Posterior vena cava (tissue), 2 donors: ENCODE measurements around the gene TYW5. TPM values are rescaled to one million over a fixed set of nuclear protein-coding genes. Genes with fewer than 3 reads are reported as not detected.
A peak's percentile ranks its signal among the peaks of the same experiment; 100 is the strongest.
"Not testable (repeated sequence)": the region's sequence is repeated elsewhere in the genome, so short reads cannot be mapped to it uniquely, and the experiment has no call there.

Experiments used
- DNase-seq: peaks from one replicate; pipeline ENCODE4 v3.0.0-alpha.2; 2020; ENCODE audit warnings: low spot score
- intact Hi-C, 2 donors: fragments of 100-400 bp; cut with DNase I; formaldehyde crosslinking; loops; one replicate each; pipeline versions ENCODE4 v1.14.1 to v1.14.2; 2022 to 2023
- total RNA-seq, 2 donors: library from RNA; stranded (reverse); fragmentation: NEBNext Ultra II Directional; extraction: Animal tissue kit (Norgen Biotek cat#: 25700); gene quantifications; one replicate each; pipeline ENCODE4 v1.2.1, GENCODE V29; 2021
- donor health status: DM: yes; HTN: yes; CAD: no.
- donor health status: DM: yes; HTN: yes; CAD: no.

The TYW5 gene
- total RNA-seq, 2 donors from 2014 or later: 5.7 to 6.0 TPM

DNA sequence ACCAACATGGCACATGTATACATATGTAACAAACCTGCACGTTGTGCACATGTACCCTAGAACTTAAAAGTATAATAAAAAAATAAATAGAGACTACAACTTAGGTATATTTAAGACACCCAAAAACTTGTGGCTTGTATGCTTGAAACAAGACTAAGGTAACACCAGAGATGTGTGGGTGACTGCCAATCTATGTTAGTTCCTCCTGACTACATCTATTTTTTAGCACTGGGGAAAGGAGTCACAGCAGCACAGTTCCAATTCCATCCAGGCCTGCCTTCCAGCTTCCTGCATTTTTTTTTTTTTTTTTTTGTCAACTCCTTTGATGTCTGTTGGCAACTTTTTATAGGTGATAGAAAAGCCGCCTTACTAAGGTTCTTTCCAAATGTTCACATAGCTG lies 26.0 kb downstream of the TYW5 start:
- intact Hi-C loops: no loop called here
- no peak for DNase-seq

DNA sequence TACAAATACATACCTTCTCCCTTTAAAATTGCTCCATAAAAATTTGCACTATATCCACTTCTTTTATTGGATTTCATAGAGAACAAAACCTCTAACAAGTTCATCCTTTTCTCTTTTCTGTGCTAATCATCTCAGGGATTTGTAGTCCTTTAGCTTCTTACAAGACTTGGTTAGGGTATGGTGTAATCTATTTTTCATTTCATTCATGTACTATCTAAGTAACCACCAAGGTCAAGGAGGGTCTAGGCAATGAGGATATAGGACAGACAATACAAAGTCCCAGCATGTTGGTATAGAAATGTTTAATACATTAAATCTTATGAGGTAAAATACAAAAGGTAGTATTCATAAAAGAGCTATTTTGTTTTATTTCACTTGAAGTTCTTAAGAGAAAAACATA lies 26.7 kb downstream of the TYW5 start:
- DNase-seq: no peak
- intact Hi-C loops: no loop called here

DNA sequence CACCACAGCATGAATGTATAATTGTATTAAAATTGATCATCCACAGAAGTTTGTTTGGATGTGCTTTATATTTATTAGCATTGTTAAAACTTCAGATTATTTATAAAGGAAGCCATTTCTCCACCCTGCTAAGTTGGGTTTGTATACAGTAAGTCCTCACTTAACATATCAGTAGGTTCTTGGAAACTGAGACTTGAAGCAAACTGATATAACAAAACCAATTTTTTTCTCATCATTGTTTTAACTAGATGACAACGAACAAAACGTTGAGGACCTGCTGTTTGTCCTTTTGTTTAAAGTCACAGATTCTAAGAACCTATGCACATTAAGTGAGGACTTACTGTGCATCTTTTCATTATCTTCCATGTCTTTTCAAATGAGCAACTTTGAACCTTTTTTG lies 27.1 kb downstream of the TYW5 start:
- intact Hi-C loops: no loop called here
- no peak for DNase-seq

DNA sequence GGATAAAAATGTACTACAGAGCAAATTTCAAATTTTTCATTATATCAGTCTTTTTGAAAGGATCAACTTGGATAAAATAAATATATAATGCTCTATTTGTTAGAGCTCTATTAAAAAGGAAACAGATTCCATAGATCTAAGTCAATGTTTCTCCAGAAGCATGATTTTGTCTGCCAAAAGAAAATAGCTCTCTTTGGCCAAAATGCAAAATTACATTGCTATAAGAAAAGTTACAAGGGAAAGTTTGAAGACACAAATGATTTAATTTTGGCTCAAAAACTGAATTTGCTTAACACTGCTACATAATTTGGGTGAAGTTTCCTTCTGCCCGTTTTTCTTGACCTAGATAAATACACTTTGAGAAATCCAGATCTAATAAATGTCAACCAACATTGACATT lies 28.5 kb downstream of the TYW5 start:
- no peak for DNase-seq
- intact Hi-C loops: no loop called here

GRCh38 chr2:199923924-199924323 lies 31.4 kb downstream of the TYW5 start:
- intact Hi-C loops: no loop called here
- DNase-seq: no peak

DNA sequence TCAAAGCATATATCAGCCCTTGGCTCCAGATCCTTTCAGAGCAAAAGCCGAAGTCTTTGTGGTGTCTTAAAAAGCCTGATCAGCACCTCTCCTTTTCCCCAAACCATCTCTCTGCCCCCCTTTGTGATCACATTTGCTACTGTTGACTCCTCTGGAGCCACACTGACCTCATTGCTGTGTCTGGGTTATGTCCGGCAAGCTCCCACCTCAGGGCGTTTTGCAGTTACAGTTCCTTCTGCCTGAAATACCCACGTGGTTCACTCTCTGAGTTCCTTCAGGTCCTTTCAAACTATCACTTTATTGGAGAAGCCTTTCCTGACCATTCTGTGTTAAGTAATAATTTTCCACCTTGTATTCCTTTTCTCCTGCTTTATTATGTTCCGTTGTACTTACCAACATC lies 32.4 kb downstream of the TYW5 start:
- DNase-seq: no peak
- intact Hi-C loops: no loop called here

DNA sequence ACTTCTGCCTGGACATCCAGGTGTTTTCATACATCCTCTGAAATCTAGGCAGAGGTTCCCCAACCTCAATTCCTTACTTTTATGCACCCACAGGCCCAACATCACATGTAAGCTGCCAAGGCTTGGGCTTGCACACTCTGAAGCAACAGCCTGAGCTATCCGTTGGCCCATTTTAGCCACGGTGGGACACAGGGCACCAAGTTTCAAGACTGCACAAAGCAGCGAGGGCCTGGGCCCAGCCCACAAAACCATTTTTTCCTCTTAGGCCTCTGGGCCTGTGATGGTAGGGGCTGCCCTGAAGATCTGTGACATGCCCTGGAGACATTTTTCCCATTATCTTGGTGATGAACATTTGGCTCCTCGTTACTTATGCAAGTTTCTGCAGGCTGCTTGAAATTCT lies 38.3 kb downstream of the TYW5 start:
- intact Hi-C loops: no loop called here
- DNase-seq: no peak

- intact Hi-C loops: no loop called here
- no peak for DNase-seq
These were observed 40.8 kb downstream of the TYW5 start for GRCh38 chr2:199914372-199914958.

DNA sequence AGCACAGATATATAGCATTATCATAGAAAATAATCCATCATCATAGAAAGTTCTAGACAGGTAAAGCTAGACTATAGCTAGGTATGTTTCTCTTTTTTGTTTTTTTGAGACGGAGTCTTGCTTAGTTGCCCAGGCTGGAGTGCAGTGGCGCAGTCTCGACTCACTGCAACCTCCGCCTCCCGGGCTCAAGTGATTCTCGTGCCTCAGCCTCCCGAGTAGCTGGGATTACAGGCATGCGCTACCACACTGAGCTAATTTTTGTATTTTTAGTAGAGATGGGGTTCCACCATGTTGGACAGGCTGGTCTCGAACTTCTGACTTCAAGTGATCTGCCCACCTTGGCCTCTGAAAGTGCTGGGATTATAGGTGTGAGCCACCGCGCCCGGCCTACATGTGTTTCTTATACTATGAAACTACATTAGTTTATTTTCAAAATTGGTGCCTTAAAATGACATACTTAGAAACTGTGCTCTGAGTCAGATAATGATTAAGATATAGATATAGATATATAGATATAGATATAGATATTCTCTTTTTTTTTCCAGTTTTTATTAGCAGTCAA lies 42.7 kb downstream of the TYW5 start:
- DNase-seq, intact Hi-C loops: not testable (repeated sequence)

GRCh38 chr2:199911877-199912161 lies 43.5 kb downstream of the TYW5 start:
- no peak for DNase-seq
- intact Hi-C loops: no loop called here

- intact Hi-C loops: no loop called here
- peak; percentile 99 for DNase-seq
These were observed 44.0 kb downstream of the TYW5 start, which contains the start of gene C2orf69 for GRCh38 chr2:199911052-199911876. Gene C2orf69 (plus strand): TSS chr2:199911293. CDS start chr2:199911439, 146 bp downstream.

GRCh38 chr2:199910338-199911051 lies 44.8 kb downstream of the TYW5 start:
- no peak for DNase-seq
- intact Hi-C loops: no loop called here

GRCh38 chr2:199907008-199907714 lies 48.1 kb downstream of the TYW5 start:
- intact Hi-C loops: no loop called here
- no peak for DNase-seq

DNA sequence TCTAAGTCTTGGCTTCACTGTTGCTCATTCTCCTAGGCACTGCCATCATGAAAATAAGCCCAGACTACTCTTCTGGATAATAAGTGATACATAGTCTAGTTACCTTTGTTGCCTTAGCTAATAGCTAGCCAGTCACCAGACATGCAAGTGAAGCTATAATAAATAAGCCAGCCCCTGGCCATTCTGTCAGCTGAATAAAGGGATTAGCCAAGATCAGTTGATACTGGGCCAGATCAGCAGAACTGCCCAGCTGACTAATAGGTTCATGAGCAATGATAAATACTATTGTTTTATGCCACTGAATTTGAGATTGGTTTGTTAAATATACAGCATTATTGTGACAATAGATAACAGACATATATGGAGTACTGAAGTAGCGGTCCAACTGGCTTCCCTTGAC lies 52.2 kb downstream of the TYW5 start:
- intact Hi-C loops: no loop called here

GRCh38 chr2:199902486-199903110 lies 52.7 kb downstream of the TYW5 start:
- no peak for DNase-seq
- intact Hi-C loops: no loop called here

More for the DNA sequence above, 52.2 kb downstream of the TYW5 start:
- DNase-seq: no peak

DNA sequence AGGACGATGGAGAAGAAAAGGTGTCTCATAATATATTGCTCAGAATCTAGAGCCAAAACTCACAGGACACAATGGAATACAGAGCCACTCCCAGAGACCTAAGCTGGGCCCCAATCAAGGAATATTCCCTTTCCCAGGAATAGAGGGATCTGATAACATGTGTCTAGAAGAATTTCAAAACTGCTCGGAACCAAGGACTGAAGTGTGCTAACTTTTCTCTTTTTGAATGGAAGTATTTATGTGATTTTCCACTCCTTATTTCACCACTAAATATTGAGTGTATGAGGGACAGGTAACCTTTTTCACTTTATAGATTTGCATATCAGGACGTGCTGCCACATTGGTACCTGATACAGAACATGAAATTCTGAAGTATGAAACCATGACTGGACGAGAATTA lies 53.3 kb downstream of the TYW5 start:
- DNase-seq: no peak
- intact Hi-C loops: no loop called here

DNA sequence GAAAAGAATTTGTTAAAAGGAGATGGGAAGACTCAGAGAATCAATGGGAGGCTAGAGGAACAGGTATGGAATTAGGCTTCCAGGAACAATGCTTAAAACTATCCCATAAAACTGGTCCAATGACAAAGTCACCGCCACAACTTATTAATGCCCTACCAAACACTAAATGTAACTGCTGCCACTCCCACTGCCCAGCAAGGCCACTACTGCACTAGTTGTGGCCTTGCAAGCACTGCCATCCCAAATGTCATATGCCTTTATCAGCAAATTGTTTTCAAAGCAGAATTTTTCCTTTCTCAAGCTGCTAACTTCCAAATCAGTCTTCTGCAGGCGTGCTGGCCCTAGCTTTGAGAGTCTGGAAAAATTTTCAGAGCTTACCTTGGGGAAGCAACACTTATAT lies 58.7 kb downstream of the TYW5 start:
- intact Hi-C loops: no loop called here

DNA sequence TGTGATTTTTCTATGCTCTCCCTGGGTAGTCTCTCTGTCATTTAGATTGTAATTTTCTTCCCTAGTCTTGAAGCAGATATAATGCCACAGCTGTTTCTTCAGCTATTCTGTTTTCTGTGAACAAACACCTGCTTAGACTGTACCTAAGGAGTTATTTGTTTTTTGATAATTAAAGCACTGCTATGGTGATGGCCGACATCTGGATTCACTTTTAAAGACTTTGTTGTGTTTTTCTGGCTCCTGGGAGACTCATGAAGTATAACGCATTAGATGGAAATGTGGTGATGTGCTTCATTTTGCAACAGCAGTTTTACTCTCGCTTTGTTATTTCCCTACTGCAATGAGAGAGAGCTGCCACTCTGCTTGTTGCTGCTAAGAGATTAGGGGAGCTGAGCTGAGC lies 59.9 kb downstream of the TYW5 start:
- DNase-seq: no peak
- intact Hi-C loops: no loop called here

More for the DNA sequence above, 58.7 kb downstream of the TYW5 start:
- DNase-seq: no peak

- no peak for DNase-seq
- intact Hi-C loops: no loop called here
These were observed 71.6 kb downstream of the TYW5 start for GRCh38 chr2:199883474-199884212.
